Measurements from ENCODE around the gene ETV4. TPM values are rescaled to one million over a fixed set of nuclear protein-coding genes. Genes with fewer than 3 reads are reported as not detected.
A peak's percentile ranks its signal among the peaks of the same experiment; 100 is the strongest.

ETV4 gene
- total and polyA plus RNA-seq, 2 of the 13 experiments (the other 11 are each of a cell fraction or from before 2014, with no cell fraction given) = 128 to 330 TPM

GRCh38 chr17:43562679-43563599, 16.8 kb upstream of the ETV4 start (continued):
- TF ChIP-seq ZNF646 (CRISPR knock-in tag; IDR thresholded peaks at IDR 0.05) (no peak), IKZF1 (IDR thresholded peaks at IDR 0.05) (no peak), ZNF589 (CRISPR knock-in tag; conservative IDR thresholded peaks at IDR 0.05) (no peak), ZSCAN20 (CRISPR knock-in tag; IDR thresholded peaks at IDR 0.05; ENCODE audit: borderline replicate concordance) (no peak), ZNF576 (CRISPR knock-in tag; IDR thresholded peaks at IDR 0.05) (no peak), GPN1 (CRISPR knock-in tag; IDR thresholded peaks at IDR 0.05; ENCODE audit: borderline replicate concordance) (no peak), PPARG (CRISPR knock-in tag; conservative IDR thresholded peaks at IDR 0.05) (0 out of 2 replicates have a peak, but pooled peaks have one; percentile 20), CSRNP2 (CRISPR knock-in tag; conservative IDR thresholded peaks at IDR 0.05; ENCODE audit: low read depth) (no peak), ZHX2 (IDR thresholded peaks at IDR 0.05; ENCODE audit: low read depth) (no peak), ZHX2 (CRISPR knock-in tag; IDR thresholded peaks at IDR 0.05; ENCODE audit: borderline replicate concordance) (no peak), TCF7 (IDR thresholded peaks at IDR 0.05; ENCODE audit: low read depth) (peak; percentile 61; the same call in 1 of the 2 replicates), TOPORS (CRISPR knock-in tag; IDR thresholded peaks at IDR 0.05) (no peak), IRF2 (CRISPR knock-in tag; IDR thresholded peaks at IDR 0.05) (no peak)
